Measurements from ENCODE around the gene COL16A1.

The COL16A1 gene

DNA sequence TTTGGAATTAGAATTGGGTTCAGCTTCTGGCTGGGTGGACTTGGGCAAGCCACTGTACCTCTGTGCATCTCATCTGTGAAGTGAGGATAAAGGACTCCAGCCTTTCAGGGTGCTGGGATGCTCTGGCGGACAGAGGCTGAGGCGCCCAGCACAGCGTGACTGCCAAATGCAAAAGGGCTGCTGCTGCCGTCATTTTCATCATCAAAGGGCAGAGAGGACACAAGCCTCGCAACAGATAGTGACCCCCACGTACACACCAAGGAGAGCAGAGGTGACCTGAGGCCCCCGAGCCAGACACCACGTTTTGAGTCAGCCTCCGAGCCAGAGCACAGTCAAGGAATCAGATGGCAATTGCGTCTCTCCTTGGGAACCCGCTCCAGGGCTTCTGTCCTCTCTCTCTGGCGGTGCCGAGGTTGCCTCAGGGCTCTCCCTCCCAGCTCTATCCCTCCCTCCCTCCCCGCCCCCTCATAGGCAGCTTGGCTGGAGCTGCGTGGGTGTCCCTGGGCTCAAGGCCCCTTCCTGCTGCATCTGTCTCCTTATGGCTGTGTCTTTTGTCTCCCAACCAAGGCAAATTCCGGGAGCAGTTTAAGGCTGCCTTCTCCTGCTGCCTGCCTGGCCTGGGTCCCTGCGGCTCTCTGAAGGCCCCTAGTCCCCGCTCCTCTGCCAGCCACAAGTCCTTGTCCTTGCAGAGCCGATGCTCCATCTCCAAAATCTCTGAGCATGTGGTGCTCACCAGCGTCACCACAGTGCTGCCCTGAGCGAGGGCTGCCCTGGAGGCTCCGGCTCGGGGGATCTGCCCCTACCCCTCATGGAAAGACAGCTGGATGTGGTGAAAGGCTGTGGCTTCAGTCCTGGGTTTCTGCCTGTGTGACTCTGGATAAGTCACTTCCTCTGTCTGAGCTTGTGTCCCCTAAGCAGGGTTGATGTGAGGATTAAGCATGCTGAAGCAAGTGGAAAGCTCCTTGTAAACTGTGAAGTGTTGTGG lies 77.3 kb downstream of the COL16A1 start:
- no peak overlapping the region for H3K4me3 ChIP-seq (ENCODE audit: control insufficient read depth, low read depth, low read length)
- TF ChIP-seq, protein P1, sequence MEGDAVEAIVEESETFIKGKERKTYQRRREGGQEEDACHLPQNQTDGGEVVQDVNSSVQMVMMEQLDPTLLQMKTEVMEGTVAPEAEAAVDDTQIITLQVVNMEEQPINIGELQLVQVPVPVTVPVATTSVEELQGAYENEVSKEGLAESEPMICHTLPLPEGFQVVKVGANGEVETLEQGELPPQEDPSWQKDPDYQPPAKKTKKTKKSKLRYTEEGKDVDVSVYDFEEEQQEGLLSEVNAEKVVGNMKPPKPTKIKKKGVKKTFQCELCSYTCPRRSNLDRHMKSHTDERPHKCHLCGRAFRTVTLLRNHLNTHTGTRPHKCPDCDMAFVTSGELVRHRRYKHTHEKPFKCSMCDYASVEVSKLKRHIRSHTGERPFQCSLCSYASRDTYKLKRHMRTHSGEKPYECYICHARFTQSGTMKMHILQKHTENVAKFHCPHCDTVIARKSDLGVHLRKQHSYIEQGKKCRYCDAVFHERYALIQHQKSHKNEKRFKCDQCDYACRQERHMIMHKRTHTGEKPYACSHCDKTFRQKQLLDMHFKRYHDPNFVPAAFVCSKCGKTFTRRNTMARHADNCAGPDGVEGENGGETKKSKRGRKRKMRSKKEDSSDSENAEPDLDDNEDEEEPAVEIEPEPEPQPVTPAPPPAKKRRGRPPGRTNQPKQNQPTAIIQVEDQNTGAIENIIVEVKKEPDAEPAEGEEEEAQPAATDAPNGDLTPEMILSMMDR (IDR thresholded peaks at IDR 0.05; ENCODE audit: control insufficient read depth, insufficient read depth, low read depth, low read length, missing control alignments) = no peak
- no peak for DNase-seq (ENCODE audit: low read depth)

DNA sequence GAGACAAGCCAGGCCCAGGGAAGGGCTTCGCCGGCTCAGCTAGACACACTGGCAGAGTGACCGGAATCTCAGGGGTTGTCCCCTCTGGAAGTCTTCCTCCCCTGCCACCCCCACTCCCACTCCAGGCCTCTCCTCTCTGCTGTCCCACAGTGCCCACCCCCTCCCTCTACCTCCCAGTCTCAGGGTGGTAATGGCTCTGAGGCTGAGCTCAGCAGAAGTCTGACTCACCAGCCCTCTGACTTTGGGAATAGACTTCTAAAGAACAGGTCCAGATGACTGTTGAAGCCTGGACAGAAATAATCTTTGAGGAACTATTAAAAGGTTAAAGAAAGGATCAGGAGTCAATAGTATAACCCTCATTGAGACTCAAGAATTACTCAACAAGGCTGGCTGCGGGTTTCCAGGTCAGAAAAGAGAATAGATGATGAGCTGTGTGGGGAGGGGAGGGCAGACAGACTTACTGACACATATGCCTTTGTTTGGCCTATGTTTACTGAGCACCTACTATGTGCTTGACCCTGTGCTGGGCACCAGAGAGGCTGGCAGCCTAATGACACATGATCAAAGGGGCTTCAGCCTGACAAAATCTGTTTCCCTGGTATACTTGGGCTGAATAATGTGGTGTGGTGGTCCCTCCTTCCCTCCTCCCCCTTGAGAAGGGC lies 78.1 kb downstream of the COL16A1 start:
- TF ChIP-seq, protein P1 (IDR thresholded peaks at IDR 0.05; ENCODE audit: control insufficient read depth, insufficient read depth, low read depth, low read length, missing control alignments) = no peak
- DNase-seq (ENCODE audit: low read depth) = no peak
- H3K4me3 ChIP-seq (ENCODE audit: control insufficient read depth, low read depth, low read length) = no peak overlapping the region

DNA sequence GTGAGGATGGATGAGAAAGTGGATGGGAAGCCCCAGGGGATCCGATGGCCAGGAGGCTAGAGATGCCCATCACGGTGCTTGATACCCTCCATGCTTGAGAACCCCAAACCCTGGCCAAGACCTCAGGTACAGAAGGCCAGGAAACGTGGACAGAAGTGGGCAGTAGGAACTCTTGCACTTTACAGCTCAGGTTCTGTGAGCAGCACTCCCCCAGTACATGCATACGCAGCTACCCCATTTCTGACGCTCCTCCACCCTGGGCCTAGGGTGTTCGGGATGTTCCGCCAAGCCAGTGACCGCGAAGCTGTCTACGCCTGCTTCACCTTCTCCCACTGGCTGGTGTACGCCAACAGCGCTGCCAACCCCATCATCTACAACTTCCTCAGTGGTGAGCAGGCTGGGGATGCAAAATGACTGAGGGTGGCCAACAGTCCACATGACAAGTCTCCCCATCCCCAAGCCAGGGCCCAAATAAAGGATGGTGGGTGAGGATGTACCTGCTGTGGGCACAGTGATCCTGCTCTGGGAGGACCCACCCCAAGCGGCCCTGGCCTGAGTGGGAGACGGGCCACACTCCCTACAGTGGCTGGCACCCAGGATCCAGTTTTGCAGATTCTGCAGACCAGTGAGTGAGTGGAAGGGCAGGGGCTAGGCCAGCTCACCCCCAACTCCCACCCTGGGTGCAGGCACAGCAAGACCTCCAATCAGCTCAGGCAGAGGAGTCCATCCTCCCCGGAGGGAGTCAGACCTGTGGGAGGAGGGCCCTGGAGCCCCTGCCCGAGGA lies 78.9 kb downstream of the COL16A1 start:
- no peak for DNase-seq (ENCODE audit: low read depth)
- TF ChIP-seq, protein P1 (IDR thresholded peaks at IDR 0.05; ENCODE audit: control insufficient read depth, insufficient read depth, low read depth, low read length, missing control alignments) = no peak
- no peak overlapping the region for H3K4me3 ChIP-seq (ENCODE audit: control insufficient read depth, low read depth, low read length)

DNA sequence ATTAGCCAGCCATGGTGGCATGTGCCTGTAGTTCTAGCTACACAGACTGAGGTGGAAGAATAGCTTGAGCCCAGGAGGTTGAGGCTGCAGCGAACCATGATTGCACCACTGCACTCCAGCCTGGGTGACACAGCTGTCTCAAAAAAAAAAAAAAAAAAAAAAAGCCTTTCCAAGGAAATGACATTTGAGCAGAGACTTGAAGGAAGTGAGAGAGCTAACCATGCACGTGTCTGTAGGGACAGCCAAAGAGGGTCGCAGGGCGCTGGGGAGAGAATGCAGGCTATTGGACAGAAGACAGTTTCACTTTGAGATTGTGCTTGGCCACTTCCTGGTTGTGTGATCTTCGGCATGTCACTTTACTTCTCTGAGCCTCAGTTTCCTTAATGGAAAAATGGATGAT lies 79.5 kb downstream of the COL16A1 start:
- TF ChIP-seq, protein P1 (IDR thresholded peaks at IDR 0.05; ENCODE audit: control insufficient read depth, insufficient read depth, low read depth, low read length, missing control alignments) = no peak

DNA sequence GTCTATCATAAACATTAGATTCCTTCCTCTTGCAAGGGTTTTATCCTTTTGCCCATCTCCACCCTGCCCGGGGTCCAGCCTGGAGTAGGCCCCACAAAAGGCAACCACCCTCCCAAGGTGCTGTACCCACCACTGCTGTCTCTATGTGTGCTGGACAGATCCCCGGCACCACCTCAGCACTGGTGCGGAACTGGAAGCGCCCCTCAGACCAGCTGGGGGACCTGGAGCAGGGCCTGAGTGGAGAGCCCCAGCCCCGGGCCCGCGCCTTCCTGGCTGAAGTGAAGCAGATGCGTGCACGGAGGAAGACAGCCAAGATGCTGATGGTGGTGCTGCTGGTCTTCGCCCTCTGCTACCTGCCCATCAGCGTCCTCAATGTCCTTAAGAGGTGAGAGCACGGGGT lies 80.5 kb downstream of the COL16A1 start:
- no peak overlapping the region for H3K4me3 ChIP-seq (ENCODE audit: control insufficient read depth, low read depth, low read length)
- TF ChIP-seq, protein P1 (IDR thresholded peaks at IDR 0.05; ENCODE audit: control insufficient read depth, insufficient read depth, low read depth, low read length, missing control alignments) = no peak
- no peak for DNase-seq (ENCODE audit: low read depth)

More for the DNA sequence above, 79.5 kb downstream of the COL16A1 start:
- H3K4me3 ChIP-seq (ENCODE audit: control insufficient read depth, low read depth, low read length) = no peak overlapping the region
- DNase-seq (ENCODE audit: low read depth) = no peak

Data from AG09309 (cell line).